Measurements from ENCODE around the gene B4GALT2.

The B4GALT2 gene

DNA sequence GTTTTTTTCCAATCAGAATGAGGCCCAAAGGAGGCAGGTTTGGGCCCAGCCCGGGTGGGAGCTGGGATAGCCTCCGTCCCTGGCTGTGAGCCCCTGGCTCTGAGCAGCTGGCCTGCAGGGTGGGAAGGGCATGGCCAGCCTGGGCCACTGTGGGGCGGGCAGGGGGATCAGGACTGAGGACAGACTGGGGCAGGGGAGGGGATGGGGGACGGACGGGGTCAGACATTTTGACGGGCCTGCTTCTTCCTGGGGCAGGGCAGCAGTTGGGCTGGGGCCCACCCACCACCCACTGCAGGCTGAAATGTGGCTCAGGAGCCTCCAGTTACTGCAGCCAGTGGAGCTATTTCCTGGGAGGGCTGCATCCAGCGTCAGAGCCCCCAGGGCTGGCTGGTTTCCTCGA, 54.7 kb downstream of the B4GALT2 start:
- TF ChIP-seq, protein P1, sequence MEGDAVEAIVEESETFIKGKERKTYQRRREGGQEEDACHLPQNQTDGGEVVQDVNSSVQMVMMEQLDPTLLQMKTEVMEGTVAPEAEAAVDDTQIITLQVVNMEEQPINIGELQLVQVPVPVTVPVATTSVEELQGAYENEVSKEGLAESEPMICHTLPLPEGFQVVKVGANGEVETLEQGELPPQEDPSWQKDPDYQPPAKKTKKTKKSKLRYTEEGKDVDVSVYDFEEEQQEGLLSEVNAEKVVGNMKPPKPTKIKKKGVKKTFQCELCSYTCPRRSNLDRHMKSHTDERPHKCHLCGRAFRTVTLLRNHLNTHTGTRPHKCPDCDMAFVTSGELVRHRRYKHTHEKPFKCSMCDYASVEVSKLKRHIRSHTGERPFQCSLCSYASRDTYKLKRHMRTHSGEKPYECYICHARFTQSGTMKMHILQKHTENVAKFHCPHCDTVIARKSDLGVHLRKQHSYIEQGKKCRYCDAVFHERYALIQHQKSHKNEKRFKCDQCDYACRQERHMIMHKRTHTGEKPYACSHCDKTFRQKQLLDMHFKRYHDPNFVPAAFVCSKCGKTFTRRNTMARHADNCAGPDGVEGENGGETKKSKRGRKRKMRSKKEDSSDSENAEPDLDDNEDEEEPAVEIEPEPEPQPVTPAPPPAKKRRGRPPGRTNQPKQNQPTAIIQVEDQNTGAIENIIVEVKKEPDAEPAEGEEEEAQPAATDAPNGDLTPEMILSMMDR (conservative IDR thresholded peaks at IDR 0.05): no peak
- TF ChIP-seq ZFX (IDR thresholded peaks at IDR 0.05): no peak
- H3K27ac ChIP-seq: no peak overlapping the region

DNA sequence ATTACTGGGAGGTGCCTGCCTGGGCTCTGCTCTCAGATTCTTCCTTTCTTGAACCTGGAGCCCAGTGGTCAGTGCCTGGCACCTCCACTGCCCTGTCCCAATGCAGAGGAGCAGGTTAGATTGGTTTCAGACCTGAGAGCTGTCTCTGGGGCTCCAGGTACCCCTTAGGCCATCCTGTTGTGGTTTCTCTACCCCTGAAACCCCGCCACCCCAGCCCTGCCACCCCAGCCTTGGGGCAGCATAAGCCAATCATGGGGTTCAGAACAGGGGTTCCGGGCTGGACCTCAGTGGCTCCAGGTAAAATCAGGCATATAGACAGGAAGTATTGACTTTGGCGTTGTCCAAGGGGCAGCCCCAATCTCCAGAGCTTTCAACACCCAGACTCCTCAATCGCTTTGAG, 55.4 kb downstream of the B4GALT2 start:
- no peak for TF ChIP-seq ZFX (IDR thresholded peaks at IDR 0.05)
- TF ChIP-seq, protein P1 (conservative IDR thresholded peaks at IDR 0.05): no peak
- no peak overlapping the region for H3K27ac ChIP-seq

DNA sequence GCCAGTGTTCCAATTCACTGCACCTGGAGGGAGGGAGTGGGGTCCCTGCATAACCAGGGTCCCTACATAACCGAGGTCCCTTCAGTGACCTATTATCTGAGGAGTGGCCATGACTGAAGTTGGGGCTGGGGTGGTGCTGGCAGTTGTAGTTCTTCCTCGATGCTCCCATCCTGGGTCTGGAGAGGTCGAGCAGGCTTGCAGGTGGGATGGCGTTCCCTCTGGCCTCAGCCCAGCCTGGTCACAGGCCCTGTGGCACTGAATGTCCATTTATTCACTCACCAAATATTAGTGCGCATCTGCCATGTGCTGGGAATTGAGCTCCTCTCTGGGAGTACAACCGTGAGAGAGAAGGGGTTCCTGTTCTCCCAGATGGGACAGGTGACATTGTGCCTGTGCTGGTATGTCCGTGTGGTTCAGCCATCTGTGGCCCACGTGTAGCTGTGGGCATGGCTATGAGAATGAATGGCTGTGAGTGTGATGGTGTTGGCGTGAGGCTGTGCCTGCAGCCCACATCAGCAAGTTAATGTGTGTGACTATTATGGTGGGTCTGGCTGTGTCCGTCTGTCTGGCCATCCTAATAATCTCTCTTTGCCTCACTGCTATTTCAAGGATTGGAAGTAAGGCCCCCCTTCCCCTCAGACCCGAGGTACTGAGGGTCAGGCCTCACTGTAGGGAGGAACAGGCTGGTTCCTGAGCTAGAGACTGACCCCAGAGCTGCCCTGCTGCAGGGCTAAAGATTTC, 56.1 kb downstream of the B4GALT2 start:
- no peak overlapping the region for H3K27ac ChIP-seq
- TF ChIP-seq, protein P1 (conservative IDR thresholded peaks at IDR 0.05): no peak
- TF ChIP-seq ZFX (IDR thresholded peaks at IDR 0.05): no peak

DNA sequence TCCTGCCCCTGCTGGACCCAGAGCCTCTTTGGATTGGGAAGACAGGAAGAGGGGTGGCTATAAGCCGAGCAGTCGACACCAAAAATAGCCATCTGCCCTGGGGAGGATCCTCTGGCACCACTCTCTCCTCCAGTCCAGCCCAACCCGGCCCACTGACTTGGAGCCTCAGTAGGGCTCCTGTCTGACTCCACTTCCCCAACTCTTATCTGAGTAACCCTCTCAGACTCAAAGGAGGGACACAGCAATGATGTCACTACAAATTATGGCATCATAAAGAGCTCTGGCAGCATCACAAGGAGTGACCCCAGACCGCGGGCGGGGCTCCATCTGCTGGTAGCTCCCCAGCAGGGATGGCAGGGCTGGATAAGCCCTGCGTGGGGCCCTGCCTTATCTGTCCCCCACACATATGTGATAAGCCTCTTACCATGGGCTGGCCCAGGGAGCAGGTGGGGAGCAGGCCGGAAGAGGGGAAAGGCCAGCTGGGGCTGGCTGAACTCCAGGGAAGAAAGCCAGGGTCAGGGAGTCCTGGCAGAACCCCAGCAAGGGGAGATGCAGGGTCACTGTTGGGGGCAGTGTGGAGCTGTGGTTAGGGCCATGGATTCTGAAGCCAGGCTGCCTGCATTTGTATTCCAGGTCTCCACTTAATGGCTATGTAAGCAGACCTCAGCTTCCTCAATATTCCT, 56.9 kb downstream of the B4GALT2 start:
- TF ChIP-seq ZFX (IDR thresholded peaks at IDR 0.05): no peak
- H3K27ac ChIP-seq: no peak overlapping the region

DNA sequence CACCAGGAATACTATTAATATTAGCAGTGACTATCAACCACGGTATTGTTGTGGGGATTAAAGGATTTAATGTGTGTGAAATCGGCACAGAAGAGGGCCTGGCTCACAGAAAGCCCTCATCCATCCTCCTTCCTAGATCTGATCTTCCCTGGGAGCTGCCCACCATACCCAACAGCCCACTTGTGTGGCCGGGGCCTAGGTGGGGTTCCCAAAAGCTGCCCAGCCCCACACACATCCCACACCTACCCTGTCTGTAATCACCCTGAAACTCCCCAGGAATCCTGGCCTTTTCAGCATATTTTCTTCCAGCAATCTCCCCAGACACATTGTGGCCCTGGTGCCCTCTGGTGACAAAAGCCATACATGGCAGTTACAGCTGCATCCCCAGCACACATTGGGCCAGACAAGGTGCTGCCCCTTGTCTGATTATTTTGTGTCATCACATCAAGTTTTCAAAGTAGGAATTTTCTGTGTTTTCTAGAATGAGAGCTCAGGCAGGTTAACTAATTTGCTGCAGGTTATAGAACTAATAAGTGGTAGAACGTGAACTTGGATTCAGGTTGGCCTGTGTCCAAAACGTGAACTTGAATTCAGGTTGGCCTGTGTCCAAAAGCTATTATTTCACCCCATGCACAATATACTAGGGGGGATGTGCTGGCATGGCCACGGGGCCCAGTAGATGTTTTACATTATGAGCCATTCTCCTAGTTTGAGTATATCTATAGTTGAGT, 57.6 kb downstream of the B4GALT2 start:
- TF ChIP-seq, protein P1 (conservative IDR thresholded peaks at IDR 0.05): peak; percentile 92
- TF ChIP-seq ZFX (IDR thresholded peaks at IDR 0.05): no peak
- H3K27ac ChIP-seq: no peak overlapping the region

DNA sequence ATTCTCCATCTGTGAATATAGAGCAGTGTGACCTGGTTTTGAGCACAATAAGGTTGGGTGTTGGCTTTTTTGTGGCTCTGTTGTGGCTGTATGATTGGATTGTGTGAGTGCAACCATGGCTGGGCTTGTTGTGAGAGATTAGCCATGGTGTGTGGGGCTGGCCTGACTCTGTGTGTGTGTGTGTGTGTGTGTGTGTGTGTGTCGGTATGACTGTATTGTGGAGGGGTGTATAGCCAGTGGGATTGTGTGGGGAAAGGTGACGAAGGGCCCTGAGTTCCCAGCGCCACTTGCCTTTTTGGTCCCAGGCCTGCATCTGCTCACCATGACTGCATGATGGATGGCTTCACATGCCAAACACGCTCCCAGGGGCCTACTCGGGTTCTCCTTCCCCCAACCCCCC, 58.1 kb downstream of the B4GALT2 start:
- TF ChIP-seq, protein P1 (conservative IDR thresholded peaks at IDR 0.05): no peak
- TF ChIP-seq ZFX (IDR thresholded peaks at IDR 0.05): no peak
- no peak overlapping the region for H3K27ac ChIP-seq

DNA sequence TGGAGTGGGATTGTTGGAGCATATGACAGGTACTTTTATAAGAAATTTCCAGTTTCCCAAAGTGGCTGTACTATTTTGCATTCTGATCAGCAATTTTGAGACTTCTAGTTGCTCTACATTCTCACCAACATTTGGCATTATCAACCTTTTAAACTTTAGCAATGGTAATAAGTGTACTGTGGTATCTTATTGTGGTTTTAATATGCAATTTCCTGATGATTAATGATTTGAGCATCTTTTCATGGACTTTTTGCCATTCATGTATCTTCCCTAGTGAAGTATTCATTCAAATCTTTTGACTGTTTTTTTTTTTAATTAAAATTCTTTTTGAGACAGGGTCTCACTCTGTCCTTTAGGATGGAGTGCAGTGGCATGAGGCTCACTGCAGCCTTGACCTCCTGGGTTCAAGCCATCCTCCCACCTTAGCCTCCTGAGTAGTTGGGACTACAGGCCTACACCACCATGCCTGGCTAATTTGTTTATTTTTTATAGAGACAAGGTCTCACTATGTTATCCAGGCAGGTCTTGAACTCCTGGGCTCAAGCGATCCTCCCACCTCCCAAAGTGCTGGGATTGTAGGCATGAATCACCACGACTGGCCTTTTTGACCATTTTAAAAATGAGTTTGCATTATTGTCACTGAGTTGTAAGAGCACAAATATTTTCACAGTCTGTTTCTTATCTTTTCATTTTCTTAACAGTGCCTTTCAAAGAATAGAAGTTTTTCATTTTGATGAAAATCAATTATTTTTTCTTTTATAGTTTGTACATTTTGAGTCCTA, 60.1 kb downstream of the B4GALT2 start:
- no peak for TF ChIP-seq ZFX (IDR thresholded peaks at IDR 0.05)
- TF ChIP-seq, protein P1 (conservative IDR thresholded peaks at IDR 0.05): no peak
- no peak overlapping the region for H3K27ac ChIP-seq

Measured in C4-2B (cell line).